ENCODE measurements around the gene SPAG16.

SPAG16 gene

GRCh38 chr2:214088536-214088935 lies 804.3 kb downstream of the SPAG16 start:
- no peak for DNase-seq (ENCODE audit: low spot score)

- DNase-seq (ENCODE audit: low spot score), result no peak
Measured at GRCh38 chr2:214096208-214096715, 812.0 kb downstream of the SPAG16 start.

- DNase-seq (ENCODE audit: low spot score), result no peak
Measured at GRCh38 chr2:214098811-214099210, 814.5 kb downstream of the SPAG16 start.

GRCh38 chr2:214100488-214100887 lies 816.2 kb downstream of the SPAG16 start:
- no peak for DNase-seq (ENCODE audit: low spot score)

- DNase-seq (ENCODE audit: low spot score), result no peak
Measured at GRCh38 chr2:214103276-214104001, 819.2 kb downstream of the SPAG16 start.

- DNase-seq (ENCODE audit: low spot score), result no peak
Measured at GRCh38 chr2:214104219-214104618, 820.0 kb downstream of the SPAG16 start.

GRCh38 chr2:214104967-214105366 lies 820.7 kb downstream of the SPAG16 start:
- DNase-seq (ENCODE audit: low spot score), result no peak

GRCh38 chr2:214107726-214108125 lies 823.5 kb downstream of the SPAG16 start:
- DNase-seq (ENCODE audit: low spot score), result no peak

GRCh38 chr2:214108598-214108997 lies 824.3 kb downstream of the SPAG16 start:
- no peak for DNase-seq (ENCODE audit: low spot score)

- no peak for DNase-seq (ENCODE audit: low spot score)
Measured at GRCh38 chr2:214117054-214117453, 832.8 kb downstream of the SPAG16 start.

GRCh38 chr2:214126135-214126534 lies 841.9 kb downstream of the SPAG16 start:
- DNase-seq (ENCODE audit: low spot score), result no peak

- DNase-seq (ENCODE audit: low spot score), result no peak
Measured at GRCh38 chr2:214127170-214127569, 842.9 kb downstream of the SPAG16 start.

- DNase-seq (ENCODE audit: low spot score), result no peak
Measured at GRCh38 chr2:214127571-214127970, 843.3 kb downstream of the SPAG16 start.

GRCh38 chr2:214128040-214128439 lies 843.8 kb downstream of the SPAG16 start:
- no peak for DNase-seq (ENCODE audit: low spot score)

- no peak for DNase-seq (ENCODE audit: low spot score)
Measured at GRCh38 chr2:214130114-214130513, 845.9 kb downstream of the SPAG16 start.

- DNase-seq (ENCODE audit: low spot score), result no peak
Measured at GRCh38 chr2:214135966-214136365, 851.7 kb downstream of the SPAG16 start.

GRCh38 chr2:214138779-214139178 lies 854.5 kb downstream of the SPAG16 start:
- no peak for DNase-seq (ENCODE audit: low spot score)

- no peak for DNase-seq (ENCODE audit: low spot score)
Measured at GRCh38 chr2:214139630-214140284, 855.5 kb downstream of the SPAG16 start.

- no peak for DNase-seq (ENCODE audit: low spot score)
Measured at GRCh38 chr2:214156971-214157370, 872.7 kb downstream of the SPAG16 start.

- no peak for DNase-seq (ENCODE audit: low spot score)
Measured at GRCh38 chr2:214158851-214159250, 874.6 kb downstream of the SPAG16 start.

GRCh38 chr2:214169281-214169680 lies 885.0 kb downstream of the SPAG16 start:
- no peak for DNase-seq (ENCODE audit: low spot score)

GRCh38 chr2:214169736-214170135 lies 885.5 kb downstream of the SPAG16 start:
- no peak for DNase-seq (ENCODE audit: low spot score)

- no peak for DNase-seq (ENCODE audit: low spot score)
Measured at GRCh38 chr2:214174563-214174962, 890.3 kb downstream of the SPAG16 start.

GRCh38 chr2:214180071-214180470 lies 895.8 kb downstream of the SPAG16 start:
- no peak for DNase-seq (ENCODE audit: low spot score)

All from HuH-7.5 (cell line).